ENCODE measurements around the gene FTSJ3.

DNA sequence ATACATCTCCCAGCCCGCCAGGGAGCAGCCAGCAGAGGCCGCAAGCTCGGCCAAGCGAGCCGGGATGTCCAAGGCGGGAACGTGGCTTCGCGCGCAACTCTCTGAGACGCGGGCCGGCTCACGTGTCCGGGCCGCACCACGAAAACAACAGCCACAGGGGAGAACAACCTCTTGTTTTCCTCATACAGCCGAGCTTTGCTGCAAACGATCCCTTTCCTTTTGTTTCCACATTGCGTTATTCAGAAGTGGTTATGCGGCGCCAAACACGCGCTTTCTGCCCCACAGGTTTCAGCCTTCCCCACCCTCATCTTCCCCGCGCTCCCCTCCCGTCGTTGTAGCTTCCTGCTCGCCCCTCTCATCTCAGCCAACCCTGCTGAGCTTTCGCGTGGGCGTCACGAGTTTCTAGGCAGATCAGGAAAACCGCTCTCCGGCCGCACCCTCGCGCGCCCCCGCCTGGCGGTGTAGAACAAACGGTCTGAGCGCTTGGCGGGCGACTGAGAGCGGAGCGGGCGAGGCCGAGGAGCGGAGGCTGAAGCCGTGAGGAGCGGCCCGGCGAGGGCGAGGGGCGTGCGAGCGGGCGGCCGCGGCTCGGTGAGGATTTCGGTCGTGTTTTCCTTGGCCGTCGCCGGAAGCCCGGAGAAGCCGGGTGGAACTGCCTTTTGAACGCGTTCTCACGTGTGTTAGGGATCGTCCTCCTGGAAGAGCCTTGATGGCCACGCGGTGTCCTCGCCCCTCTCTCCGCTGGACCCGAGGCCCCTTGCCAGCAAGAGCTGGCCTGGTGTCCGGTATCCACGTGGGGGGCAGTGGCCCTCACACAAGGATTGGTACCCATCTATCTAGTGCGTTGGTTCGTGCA, 21.6 kb upstream of the FTSJ3 start:
- peak; percentile 80 for TF ChIP-seq SP1 (IDR thresholded peaks at IDR 0.05)
- TF ChIP-seq RAD21 (IDR thresholded peaks at IDR 0.05), result peak; percentile 22 to 35
- TF ChIP-seq, protein P1, sequence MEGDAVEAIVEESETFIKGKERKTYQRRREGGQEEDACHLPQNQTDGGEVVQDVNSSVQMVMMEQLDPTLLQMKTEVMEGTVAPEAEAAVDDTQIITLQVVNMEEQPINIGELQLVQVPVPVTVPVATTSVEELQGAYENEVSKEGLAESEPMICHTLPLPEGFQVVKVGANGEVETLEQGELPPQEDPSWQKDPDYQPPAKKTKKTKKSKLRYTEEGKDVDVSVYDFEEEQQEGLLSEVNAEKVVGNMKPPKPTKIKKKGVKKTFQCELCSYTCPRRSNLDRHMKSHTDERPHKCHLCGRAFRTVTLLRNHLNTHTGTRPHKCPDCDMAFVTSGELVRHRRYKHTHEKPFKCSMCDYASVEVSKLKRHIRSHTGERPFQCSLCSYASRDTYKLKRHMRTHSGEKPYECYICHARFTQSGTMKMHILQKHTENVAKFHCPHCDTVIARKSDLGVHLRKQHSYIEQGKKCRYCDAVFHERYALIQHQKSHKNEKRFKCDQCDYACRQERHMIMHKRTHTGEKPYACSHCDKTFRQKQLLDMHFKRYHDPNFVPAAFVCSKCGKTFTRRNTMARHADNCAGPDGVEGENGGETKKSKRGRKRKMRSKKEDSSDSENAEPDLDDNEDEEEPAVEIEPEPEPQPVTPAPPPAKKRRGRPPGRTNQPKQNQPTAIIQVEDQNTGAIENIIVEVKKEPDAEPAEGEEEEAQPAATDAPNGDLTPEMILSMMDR (IDR thresholded peaks at IDR 0.05; ENCODE audit: low read depth, low read length, missing input control), result peak; percentile 47
- TF ChIP-seq, protein P2, sequence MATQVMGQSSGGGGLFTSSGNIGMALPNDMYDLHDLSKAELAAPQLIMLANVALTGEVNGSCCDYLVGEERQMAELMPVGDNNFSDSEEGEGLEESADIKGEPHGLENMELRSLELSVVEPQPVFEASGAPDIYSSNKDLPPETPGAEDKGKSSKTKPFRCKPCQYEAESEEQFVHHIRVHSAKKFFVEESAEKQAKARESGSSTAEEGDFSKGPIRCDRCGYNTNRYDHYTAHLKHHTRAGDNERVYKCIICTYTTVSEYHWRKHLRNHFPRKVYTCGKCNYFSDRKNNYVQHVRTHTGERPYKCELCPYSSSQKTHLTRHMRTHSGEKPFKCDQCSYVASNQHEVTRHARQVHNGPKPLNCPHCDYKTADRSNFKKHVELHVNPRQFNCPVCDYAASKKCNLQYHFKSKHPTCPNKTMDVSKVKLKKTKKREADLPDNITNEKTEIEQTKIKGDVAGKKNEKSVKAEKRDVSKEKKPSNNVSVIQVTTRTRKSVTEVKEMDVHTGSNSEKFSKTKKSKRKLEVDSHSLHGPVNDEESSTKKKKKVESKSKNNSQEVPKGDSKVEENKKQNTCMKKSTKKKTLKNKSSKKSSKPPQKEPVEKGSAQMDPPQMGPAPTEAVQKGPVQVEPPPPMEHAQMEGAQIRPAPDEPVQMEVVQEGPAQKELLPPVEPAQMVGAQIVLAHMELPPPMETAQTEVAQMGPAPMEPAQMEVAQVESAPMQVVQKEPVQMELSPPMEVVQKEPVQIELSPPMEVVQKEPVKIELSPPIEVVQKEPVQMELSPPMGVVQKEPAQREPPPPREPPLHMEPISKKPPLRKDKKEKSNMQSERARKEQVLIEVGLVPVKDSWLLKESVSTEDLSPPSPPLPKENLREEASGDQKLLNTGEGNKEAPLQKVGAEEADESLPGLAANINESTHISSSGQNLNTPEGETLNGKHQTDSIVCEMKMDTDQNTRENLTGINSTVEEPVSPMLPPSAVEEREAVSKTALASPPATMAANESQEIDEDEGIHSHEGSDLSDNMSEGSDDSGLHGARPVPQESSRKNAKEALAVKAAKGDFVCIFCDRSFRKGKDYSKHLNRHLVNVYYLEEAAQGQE (IDR thresholded peaks at IDR 0.05), result no peak
- TF ChIP-seq, protein P3, sequence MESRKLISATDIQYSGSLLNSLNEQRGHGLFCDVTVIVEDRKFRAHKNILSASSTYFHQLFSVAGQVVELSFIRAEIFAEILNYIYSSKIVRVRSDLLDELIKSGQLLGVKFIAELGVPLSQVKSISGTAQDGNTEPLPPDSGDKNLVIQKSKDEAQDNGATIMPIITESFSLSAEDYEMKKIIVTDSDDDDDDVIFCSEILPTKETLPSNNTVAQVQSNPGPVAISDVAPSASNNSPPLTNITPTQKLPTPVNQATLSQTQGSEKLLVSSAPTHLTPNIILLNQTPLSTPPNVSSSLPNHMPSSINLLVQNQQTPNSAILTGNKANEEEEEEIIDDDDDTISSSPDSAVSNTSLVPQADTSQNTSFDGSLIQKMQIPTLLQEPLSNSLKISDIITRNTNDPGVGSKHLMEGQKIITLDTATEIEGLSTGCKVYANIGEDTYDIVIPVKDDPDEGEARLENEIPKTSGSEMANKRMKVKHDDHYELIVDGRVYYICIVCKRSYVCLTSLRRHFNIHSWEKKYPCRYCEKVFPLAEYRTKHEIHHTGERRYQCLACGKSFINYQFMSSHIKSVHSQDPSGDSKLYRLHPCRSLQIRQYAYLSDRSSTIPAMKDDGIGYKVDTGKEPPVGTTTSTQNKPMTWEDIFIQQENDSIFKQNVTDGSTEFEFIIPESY (IDR thresholded peaks at IDR 0.05), result peak; percentile 70
- no peak for TF ChIP-seq YY1 (IDR thresholded peaks at IDR 0.05)
- TF ChIP-seq HNF4A (conservative IDR thresholded peaks at IDR 0.05), result no peak
- TF ChIP-seq, protein P4, sequence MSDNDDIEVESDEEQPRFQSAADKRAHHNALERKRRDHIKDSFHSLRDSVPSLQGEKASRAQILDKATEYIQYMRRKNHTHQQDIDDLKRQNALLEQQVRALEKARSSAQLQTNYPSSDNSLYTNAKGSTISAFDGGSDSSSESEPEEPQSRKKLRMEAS (IDR thresholded peaks at IDR 0.05), result peak; percentile 71
- peak; percentile 51 to 82 for TF ChIP-seq EGR1 (IDR thresholded peaks at IDR 0.05; ENCODE audit: low read depth in 2 of 2)
- TF ChIP-seq, protein P5, sequence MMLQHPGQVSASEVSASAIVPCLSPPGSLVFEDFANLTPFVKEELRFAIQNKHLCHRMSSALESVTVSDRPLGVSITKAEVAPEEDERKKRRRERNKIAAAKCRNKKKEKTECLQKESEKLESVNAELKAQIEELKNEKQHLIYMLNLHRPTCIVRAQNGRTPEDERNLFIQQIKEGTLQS (IDR thresholded peaks at IDR 0.05), result no peak
- no peak for TF ChIP-seq TAF1 (conservative IDR thresholded peaks at IDR 0.05)
- TF ChIP-seq FOXA1 (IDR thresholded peaks at IDR 0.05), result no peak
